Tibial nerve (tissue), 4 donors: Measurements from ENCODE around the gene CDC42SE2. TPM values are rescaled to one million over a fixed set of nuclear protein-coding genes. Genes with fewer than 3 reads are reported as not detected.

Experiments used
- DNase-seq, 2 donors: peaks; one replicate each; pipeline ENCODE4 v3.0.0-alpha.2; 2019; ENCODE audit warnings: low spot score in 2 of 2
- H3K27ac ChIP-seq, 4 donors: fragments of 200-600 bp; sonication (generic) in 3 of 4; one replicate each; pipeline ENCODE4 v1.5.1; 2017 to 2019; ENCODE audit warnings: mild to moderate bottlenecking in 1 of 4
- H3K27me3 ChIP-seq, 2 donors: fragments of 200-600 bp; sonication (generic) in 1 of 2; one replicate each; pipeline versions ENCODE4 v1.5.1 to v1.6.0; 2017 to 2019
- H3K36me3 ChIP-seq, 3 donors: fragments of 200-600 bp; sonication (generic); one replicate each; pipeline ENCODE4 v1.5.1; 2018 to 2019
- H3K4me1 ChIP-seq, 4 donors: fragments of 200-600 bp; sonication (generic) in 3 of 4; one replicate each; pipeline ENCODE4 v1.5.1; 2017 to 2019
- H3K4me3 ChIP-seq, 4 donors: fragments of 200-600 bp; sonication (generic) in 3 of 4; one replicate each; pipeline ENCODE4 v1.5.1; 2017 to 2019; ENCODE audit warnings: mild to moderate bottlenecking in 1 of 4, moderate library complexity in 1 of 4
- H3K9me3 ChIP-seq, 4 donors: fragments of 200-600 bp; sonication (generic) in 3 of 4; one replicate each; pipeline ENCODE4 v1.5.1; 2017 to 2019
- EP300 ChIP-seq, 2 donors: sonication (generic); formaldehyde crosslinking; IDR thresholded peaks; one replicate each; pipeline ENCODE4 v1.6.1; 2017; ENCODE audit warnings: antibody characterized with exemption in 2 of 2, mild to moderate bottlenecking in 1 of 2
- POLR2A ChIP-seq, 2 donors: fragments of 450-650 bp; IDR thresholded peaks; one replicate each; pipeline ENCODE4 v1.6.1; 2017; ENCODE audit warnings: antibody characterized with exemption in 2 of 2, mild to moderate bottlenecking in 2 of 2, moderate library complexity in 2 of 2
- WGBS, 2 donors: methylation state at CpG; one replicate each; pipeline ENCODE4 v1.1.5; 2018; 5-methylcytosine and 5-hydroxymethylcytosine counted together
- total RNA-seq, 4 donors: library from RNA; depleted of rRNA; stranded (reverse); fragments of >200 nt; gene quantifications; one replicate each; pipeline ENCODE4 v1.1.0, GENCODE V29; 2016
- TF ChIP-seq, protein P1 (sequence below), 5 experiments: fragments of 200-600 bp in 3 of 5; fragments of 450-650 bp in 2 of 5; sonication (generic) in 3 of 5; IDR thresholded peaks; one replicate each; pipeline ENCODE4 v1.5.1; 2016 to 2019; ENCODE audit warnings: antibody characterized with exemption in 5 of 5, mild to moderate bottlenecking in 3 of 5, moderate library complexity in 2 of 5

CDC42SE2 gene
- total RNA-seq, 4 donors from 2014 or later, result 23.1 to 31.8 (median 28.0) TPM

DNA sequence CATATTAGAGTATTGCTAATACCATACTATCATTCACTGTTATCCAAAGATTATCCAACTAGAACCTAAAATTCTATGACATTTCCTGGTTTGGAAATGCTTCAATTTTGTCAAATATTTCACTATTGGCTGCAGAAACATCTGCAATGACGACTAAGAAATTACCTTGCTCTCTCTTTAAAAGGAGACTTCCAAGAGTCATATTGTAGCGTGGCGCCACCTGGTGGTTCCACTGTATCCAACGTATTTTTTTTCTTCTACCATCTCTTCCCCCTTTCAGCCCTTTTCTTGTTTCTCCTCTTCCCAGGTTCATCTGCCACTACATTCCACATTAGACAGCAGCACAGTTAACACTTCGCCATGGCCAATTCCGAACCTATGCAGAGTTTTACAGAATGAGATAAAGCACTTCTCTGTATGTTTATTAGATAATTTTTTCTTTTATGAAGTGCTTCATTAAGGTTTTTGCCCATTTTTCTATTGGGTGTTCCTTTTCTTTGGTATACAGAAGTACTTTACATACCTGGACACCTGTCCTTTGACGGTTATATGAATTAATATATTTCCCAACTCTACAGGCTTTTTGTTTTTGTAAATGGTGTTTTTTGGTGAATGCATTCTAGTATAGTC lies 153.5 kb downstream of the CDC42SE2 start:
- TF ChIP-seq, protein P1, sequence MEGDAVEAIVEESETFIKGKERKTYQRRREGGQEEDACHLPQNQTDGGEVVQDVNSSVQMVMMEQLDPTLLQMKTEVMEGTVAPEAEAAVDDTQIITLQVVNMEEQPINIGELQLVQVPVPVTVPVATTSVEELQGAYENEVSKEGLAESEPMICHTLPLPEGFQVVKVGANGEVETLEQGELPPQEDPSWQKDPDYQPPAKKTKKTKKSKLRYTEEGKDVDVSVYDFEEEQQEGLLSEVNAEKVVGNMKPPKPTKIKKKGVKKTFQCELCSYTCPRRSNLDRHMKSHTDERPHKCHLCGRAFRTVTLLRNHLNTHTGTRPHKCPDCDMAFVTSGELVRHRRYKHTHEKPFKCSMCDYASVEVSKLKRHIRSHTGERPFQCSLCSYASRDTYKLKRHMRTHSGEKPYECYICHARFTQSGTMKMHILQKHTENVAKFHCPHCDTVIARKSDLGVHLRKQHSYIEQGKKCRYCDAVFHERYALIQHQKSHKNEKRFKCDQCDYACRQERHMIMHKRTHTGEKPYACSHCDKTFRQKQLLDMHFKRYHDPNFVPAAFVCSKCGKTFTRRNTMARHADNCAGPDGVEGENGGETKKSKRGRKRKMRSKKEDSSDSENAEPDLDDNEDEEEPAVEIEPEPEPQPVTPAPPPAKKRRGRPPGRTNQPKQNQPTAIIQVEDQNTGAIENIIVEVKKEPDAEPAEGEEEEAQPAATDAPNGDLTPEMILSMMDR (IDR thresholded peaks at IDR 0.05), result peak; percentile 70 to 95 (median 79)
- TF ChIP-seq EP300 (IDR thresholded peaks at IDR 0.05), result no peak
- H3K27me3 ChIP-seq, result no peaks in the 10 kb centered on the region
- H3K9me3 ChIP-seq, result no peaks in the 10 kb centered on the region
- H3K4me3 ChIP-seq, result no peak overlapping the region
- H3K27ac ChIP-seq, result no peak overlapping the region
- H3K36me3 ChIP-seq, result peaks cover 0 to 15% (median 0%) of the 10 kb centered on the region in 3 donors
- H3K4me1 ChIP-seq, result peaks cover 0 to 5% (median 0%) of the 10 kb centered on the region in 4 donors
- peak; percentile 57 to 77 for DNase-seq
- WGBS, 2 donors, result 23 to 25% methylated on average over 7 of the region's 7 CpGs

DNA sequence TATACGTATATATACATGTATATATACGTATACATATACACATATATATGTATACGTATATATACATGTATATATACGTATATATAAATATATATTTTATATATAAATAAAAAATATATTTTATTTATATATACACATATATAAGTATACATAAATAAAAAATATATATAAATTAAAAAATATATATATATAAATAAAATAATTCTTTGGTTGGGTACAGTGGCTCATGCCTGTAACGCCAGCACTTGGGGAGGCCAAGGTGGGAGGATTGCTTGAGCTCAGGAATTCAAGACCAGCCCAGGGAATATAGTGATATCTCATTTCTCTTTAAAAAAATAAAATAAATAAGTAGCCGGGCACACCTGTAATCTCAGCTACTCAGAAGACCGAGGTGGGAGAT lies 155.0 kb downstream of the CDC42SE2 start:
- no peak for DNase-seq
- H3K27me3 ChIP-seq, result no peaks in the 10 kb centered on the region
- H3K9me3 ChIP-seq, result no peaks in the 10 kb centered on the region
- no peak overlapping the region for H3K27ac ChIP-seq
- 90 to 93% methylated on average over 7 of the region's 7 CpGs for WGBS, 2 donors
- H3K36me3 ChIP-seq, result peaks cover 0 to 17% (median 0%) of the 10 kb centered on the region in 3 donors
- TF ChIP-seq EP300 (IDR thresholded peaks at IDR 0.05) (no peak), POLR2A (IDR thresholded peaks at IDR 0.05) (no peak)
- TF ChIP-seq, protein P1 (IDR thresholded peaks at IDR 0.05), result no peak
- H3K4me1 ChIP-seq, result peaks cover 0 to 5% (median 0%) of the 10 kb centered on the region in 4 donors
- H3K4me3 ChIP-seq, result no peak overlapping the region

DNA sequence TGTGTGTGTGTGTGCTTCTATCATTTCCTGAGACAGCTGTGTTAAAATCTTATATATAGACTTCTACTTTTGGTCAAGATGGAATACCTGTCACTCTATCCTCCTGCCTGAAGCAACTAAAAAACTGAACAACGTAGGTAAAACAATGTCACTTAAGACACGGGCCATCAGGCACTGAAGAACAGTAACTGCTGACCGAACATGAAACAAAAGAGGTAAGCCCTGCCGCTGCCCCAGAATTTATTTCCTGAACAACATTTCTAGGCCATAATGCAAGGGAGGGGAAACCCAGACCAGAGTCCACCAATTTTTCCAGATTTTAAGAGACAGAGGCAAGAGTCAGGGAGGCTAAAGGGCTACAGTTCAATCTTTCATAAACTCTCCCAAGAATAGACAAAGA lies 156.0 kb downstream of the CDC42SE2 start:
- H3K27ac ChIP-seq, result no peak overlapping the region
- H3K36me3 ChIP-seq, result peaks cover 0 to 17% (median 0%) of the 10 kb centered on the region in 3 donors
- 80 to 86% methylated on average over 4 of the region's 4 CpGs for WGBS, 2 donors
- no peaks in the 10 kb centered on the region for H3K9me3 ChIP-seq
- H3K4me1 ChIP-seq, result peaks cover 0 to 5% (median 0%) of the 10 kb centered on the region in 4 donors
- no peak for TF ChIP-seq EP300 (IDR thresholded peaks at IDR 0.05)
- TF ChIP-seq, protein P1 (IDR thresholded peaks at IDR 0.05), result no peak
- no peak for DNase-seq
- no peak overlapping the region for H3K4me3 ChIP-seq
- H3K27me3 ChIP-seq, result no peaks in the 10 kb centered on the region

DNA sequence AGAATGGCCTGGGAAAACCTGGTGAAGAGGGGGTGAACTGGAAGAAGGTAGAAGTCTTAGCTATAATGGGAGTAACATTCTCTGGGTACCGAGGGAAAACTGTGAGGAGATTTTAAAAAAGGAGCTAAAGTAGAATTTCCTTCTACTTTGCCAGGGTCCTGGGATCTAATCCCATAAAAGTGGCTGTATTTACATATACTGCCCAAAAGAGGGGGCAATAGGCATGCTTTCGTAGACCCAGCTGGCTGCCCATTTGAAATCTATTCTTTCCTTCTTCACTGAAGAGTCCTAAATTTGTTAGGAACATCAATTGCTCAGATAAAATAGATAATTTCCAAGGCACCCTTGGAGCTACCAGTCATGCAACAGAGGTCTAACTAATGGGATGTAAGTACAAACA lies 159.2 kb downstream of the CDC42SE2 start:
- 77 to 83% methylated on average over 2 of the region's 2 CpGs for WGBS, 2 donors
- Histone ChIP-seq H3K9me3 (no peaks in the 10 kb centered on the region), H3K4me3 (no peak overlapping the region), H3K27ac (no peak overlapping the region), H3K4me1 (no peaks in the 10 kb centered on the region), H3K27me3 (no peaks in the 10 kb centered on the region), H3K36me3 (peaks cover 0 to 33% (median 0%) of the 10 kb centered on the region in 3 donors)
- no peak for DNase-seq
- TF ChIP-seq EP300 (IDR thresholded peaks at IDR 0.05), result no peak
- TF ChIP-seq, protein P1 (IDR thresholded peaks at IDR 0.05), result peak; percentile 17 to 35 (median 25)

DNA sequence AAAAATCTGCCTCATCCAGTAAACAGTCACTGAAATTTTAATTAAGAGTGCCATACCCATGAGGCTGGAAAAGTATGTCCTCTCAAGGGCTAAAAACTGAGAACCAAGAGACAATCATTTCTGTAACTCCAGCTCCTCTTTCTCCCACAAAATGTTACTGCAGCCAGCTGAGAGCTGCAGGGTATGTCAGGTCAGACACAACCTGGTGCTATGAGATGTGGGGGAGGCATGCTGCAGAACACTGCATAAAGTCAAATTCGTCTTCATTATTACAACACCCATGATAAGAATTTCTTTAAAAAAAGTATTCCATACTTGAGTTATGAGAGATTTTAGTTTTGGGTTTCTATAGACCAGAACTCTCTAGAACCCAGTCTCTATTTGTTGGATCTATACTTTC lies 162.2 kb downstream of the CDC42SE2 start:
- DNase-seq, result no peak
- WGBS, 2 donors, result 93 to 97% methylated on average over 1 of the region's 1 CpG
- Histone ChIP-seq H3K4me1 (no peaks in the 10 kb centered on the region), H3K27me3 (no peaks in the 10 kb centered on the region), H3K36me3 (peaks cover 0 to 56% (median 0%) of the 10 kb centered on the region in 3 donors), H3K27ac (no peak overlapping the region), H3K9me3 (no peaks in the 10 kb centered on the region), H3K4me3 (no peak overlapping the region)
- TF ChIP-seq, protein P1 (IDR thresholded peaks at IDR 0.05), result no peak
- TF ChIP-seq EP300 (IDR thresholded peaks at IDR 0.05) (no peak), POLR2A (IDR thresholded peaks at IDR 0.05) (no peak)
